Trophoblast cell (in vitro differentiated cells and primary cell): ENCODE results near the gene CSGALNACT2.
A peak's percentile ranks its signal among the peaks of the same experiment; 100 is the strongest.

Source experiments
- DNase-seq, 2 donors: peaks; one replicate each; pipeline ENCODE4 v3.0.0-alpha.2; 2016
- H2AFZ ChIP-seq: 2 replicates; pipeline ENCODE4 v1.6.1; 2013; ENCODE audit warnings: low read length, moderate library complexity, mild to moderate bottlenecking; ENCODE audit not compliant: insufficient read depth, poor library complexity
- H2AK5ac ChIP-seq: 2 replicates; pipeline ENCODE4 v1.6.1; 2013; ENCODE audit warnings: mild to moderate bottlenecking, low read length
- H2BK120ac ChIP-seq: 2 replicates; pipeline ENCODE4 v1.6.1; 2013; ENCODE audit warnings: low read length, mild to moderate bottlenecking, moderate library complexity; ENCODE audit not compliant: insufficient read depth, poor library complexity
- H2BK12ac ChIP-seq: 2 replicates; pipeline ENCODE4 v1.6.1; 2013; ENCODE audit warnings: mild to moderate bottlenecking, low read length, moderate library complexity
- H2BK5ac ChIP-seq: 2 replicates; pipeline ENCODE4 v1.6.1; 2013; ENCODE audit warnings: low read length, low read depth, moderate library complexity, mild to moderate bottlenecking; ENCODE audit not compliant: poor library complexity
- H3K14ac ChIP-seq: 2 replicates; pipeline ENCODE4 v1.6.1; 2013; ENCODE audit warnings: mild to moderate bottlenecking, low read length
- H3K18ac ChIP-seq: 2 replicates; pipeline ENCODE4 v1.6.1; 2013; ENCODE audit warnings: mild to moderate bottlenecking, low read length
- H3K23ac ChIP-seq: 2 replicates; pipeline ENCODE4 v1.6.1; 2013; ENCODE audit warnings: low read length
- H3K27ac ChIP-seq: 2 replicates; pipeline ENCODE4 v1.5.1; 2013; ENCODE audit warnings: low read depth, mild to moderate bottlenecking, inconsistent platforms, low read length, moderate library complexity
- H3K27me3 ChIP-seq: 2 replicates; pipeline ENCODE4 v1.6.1; 2013; ENCODE audit warnings: inconsistent platforms, mild to moderate bottlenecking, low read length, moderate library complexity; ENCODE audit not compliant: insufficient read depth
- H3K36me3 ChIP-seq, 2 experiments: 1 replicate in 1 of 2; 2 replicates in 1 of 2; pipeline ENCODE4 v1.6.1; 2013; ENCODE audit warnings: low read length in 2 of 2, mild to moderate bottlenecking in 2 of 2, moderate library complexity in 1 of 2; ENCODE audit not compliant: insufficient read depth in 2 of 2, control insufficient read depth in 1 of 2
- H3K4ac ChIP-seq: 2 replicates; pipeline ENCODE4 v1.6.1; 2013; ENCODE audit warnings: low read depth, mild to moderate bottlenecking, low read length, moderate library complexity
- H3K4me1 ChIP-seq, 2 experiments: 1 replicate in 1 of 2; 2 replicates in 1 of 2; pipeline ENCODE4 v1.6.1; 2013; ENCODE audit warnings: low read length in 2 of 2, mild to moderate bottlenecking in 2 of 2, moderate library complexity in 1 of 2; ENCODE audit not compliant: insufficient read depth in 2 of 2, control insufficient read depth in 1 of 2
- H3K4me2 ChIP-seq: 2 replicates; pipeline ENCODE4 v1.6.1; 2013; ENCODE audit warnings: inconsistent platforms, mild to moderate bottlenecking, low read length, moderate library complexity
- H3K4me3 ChIP-seq: 2 replicates; pipeline ENCODE4 v1.5.1; 2013; ENCODE audit warnings: mild to moderate bottlenecking, low read depth, low read length, inconsistent platforms
- H3K79me1 ChIP-seq: one replicate; pipeline ENCODE4 v1.6.1; 2013; ENCODE audit warnings: low read length
- H3K79me2 ChIP-seq: 2 replicates; pipeline ENCODE4 v1.6.1; 2013; ENCODE audit warnings: low read length, mild to moderate bottlenecking; ENCODE audit not compliant: control insufficient read depth, insufficient read depth, poor library complexity
- H3K9ac ChIP-seq: 2 replicates; pipeline ENCODE4 v1.6.1; 2013; ENCODE audit warnings: mild to moderate bottlenecking, low read length
- H3K9me3 ChIP-seq: 2 replicates; pipeline ENCODE4 v1.6.1; 2013; ENCODE audit warnings: low read depth, mild to moderate bottlenecking, control low read depth, inconsistent platforms, low read length; ENCODE audit not compliant: insufficient read depth
- H4K12ac ChIP-seq: 2 replicates; pipeline ENCODE4 v1.6.1; 2013; ENCODE audit warnings: low read depth, mild to moderate bottlenecking, low read length, moderate library complexity
- H4K8ac ChIP-seq: 2 replicates; pipeline ENCODE4 v1.6.1; 2013; ENCODE audit warnings: low read depth, mild to moderate bottlenecking, low read length, moderate library complexity
- H4K91ac ChIP-seq: one replicate; pipeline ENCODE4 v1.6.1; 2013; ENCODE audit warnings: low read depth, mild to moderate bottlenecking, low read length, moderate library complexity
- WGBS: extraction: QIAGEN DNeasy Blood & Tissue Kit; methylation state at CpG from one replicate; pipeline ENCODE4 v1.1.7; 2013; ENCODE audit warnings: missing lambda C conversion rate; ENCODE audit not compliant: insufficient read length, insufficient coverage; ENCODE audit errors: extremely low coverage; 5-methylcytosine and 5-hydroxymethylcytosine counted together

The CSGALNACT2 gene

GRCh38 chr10:43105956-43106229, 32.4 kb upstream of the CSGALNACT2 start:
- H2BK120ac ChIP-seq = no peak overlapping the region
- H2AFZ ChIP-seq = no peak overlapping the region
- H2BK5ac ChIP-seq = no peak overlapping the region
- no peak overlapping the region for H4K91ac ChIP-seq
- no peak overlapping the region for H3K23ac ChIP-seq
- H2AK5ac ChIP-seq = no peak overlapping the region
- H3K27me3 ChIP-seq = peaks cover 8% of the 10 kb centered on the region
- H2BK12ac ChIP-seq = no peak overlapping the region
- H3K4ac ChIP-seq = no peak overlapping the region
- H3K79me2 ChIP-seq = no peaks in the 10 kb centered on the region
- H4K12ac ChIP-seq = no peak overlapping the region
- H3K9me3 ChIP-seq = peaks cover 6% of the 10 kb centered on the region
- WGBS = no CpG with 5 or more reads among the region's 7 CpGs
- peaks cover under 1% of the 10 kb centered on the region for H3K79me1 ChIP-seq
- no peaks in the 10 kb centered on the region for H3K36me3 ChIP-seq
- no peak overlapping the region for H3K14ac ChIP-seq
- no peak for DNase-seq
- no peak overlapping the region for H3K4me3 ChIP-seq
- no peak overlapping the region for H4K8ac ChIP-seq
- H3K4me1 ChIP-seq = peaks cover 16 to 26% of the 10 kb centered on the region in 2 experiments
- H3K27ac ChIP-seq = no peak overlapping the region
- no peak overlapping the region for H3K18ac ChIP-seq
- no peak overlapping the region for H3K4me2 ChIP-seq
- H3K9ac ChIP-seq = no peak overlapping the region

- Histone ChIP-seq H2BK120ac (no peak overlapping the region), H3K4me2 (no peak overlapping the region), H3K79me2 (no peaks in the 10 kb centered on the region), H3K23ac (no peak overlapping the region), H3K27me3 (peaks cover 8% of the 10 kb centered on the region), H2BK5ac (no peak overlapping the region), H3K79me1 (peaks cover 4% of the 10 kb centered on the region), H3K18ac (no peak overlapping the region), H3K4me3 (peak overlapping the region; percentile 17), H3K4ac (no peak overlapping the region), H2AFZ (no peak overlapping the region), H4K12ac (no peak overlapping the region), H3K9me3 (peaks cover 6% of the 10 kb centered on the region), H3K9ac (no peak overlapping the region), H3K36me3 (no peaks in the 10 kb centered on the region), H4K91ac (no peak overlapping the region), H2BK12ac (no peak overlapping the region), H4K8ac (no peak overlapping the region), H3K4me1 (peaks cover 16 to 29% of the 10 kb centered on the region in 2 experiments), H3K27ac (no peak overlapping the region), H2AK5ac (no peak overlapping the region), H3K14ac (no peak overlapping the region)
- no CpG with 5 or more reads among the region's 28 CpGs for WGBS
- DNase-seq = no peak
Measured at GRCh38 chr10:43106256-43107091, 31.8 kb upstream of the CSGALNACT2 start.

GRCh38 chr10:43108951-43109350, 29.3 kb upstream of the CSGALNACT2 start:
- no peak overlapping the region for H3K14ac ChIP-seq
- H3K27ac ChIP-seq = no peak overlapping the region
- H3K9me3 ChIP-seq = peaks cover 6% of the 10 kb centered on the region
- H3K27me3 ChIP-seq = peaks cover 8% of the 10 kb centered on the region
- no peak overlapping the region for H2BK12ac ChIP-seq
- no peaks in the 10 kb centered on the region for H3K79me2 ChIP-seq
- no peak overlapping the region for H3K4ac ChIP-seq
- peaks cover 16 to 29% of the 10 kb centered on the region in 2 experiments for H3K4me1 ChIP-seq
- H2AK5ac ChIP-seq = no peak overlapping the region
- no peak overlapping the region for H3K9ac ChIP-seq
- H4K12ac ChIP-seq = no peak overlapping the region
- H4K8ac ChIP-seq = no peak overlapping the region
- H3K4me2 ChIP-seq = no peak overlapping the region
- H3K18ac ChIP-seq = no peak overlapping the region
- no peaks in the 10 kb centered on the region for H3K36me3 ChIP-seq
- H2AFZ ChIP-seq = no peak overlapping the region
- peaks cover 4% of the 10 kb centered on the region for H3K79me1 ChIP-seq
- peak; percentile 59 to 66 for DNase-seq
- H4K91ac ChIP-seq = no peak overlapping the region
- no peak overlapping the region for H3K4me3 ChIP-seq
- H3K23ac ChIP-seq = no peak overlapping the region
- no CpG with 5 or more reads among the region's 12 CpGs for WGBS
- no peak overlapping the region for H2BK5ac ChIP-seq
- H2BK120ac ChIP-seq = no peak overlapping the region

GRCh38 chr10:43109671-43110249, 28.5 kb upstream of the CSGALNACT2 start:
- Histone ChIP-seq H3K14ac (no peak overlapping the region), H4K8ac (no peak overlapping the region), H3K9me3 (peaks cover 2% of the 10 kb centered on the region), H4K91ac (peak overlapping the region; percentile 44), H2BK120ac (no peak overlapping the region), H3K79me2 (no peaks in the 10 kb centered on the region), H2BK12ac (peak overlapping the region; percentile 28), H2BK5ac (no peak overlapping the region), H3K9ac (no peak overlapping the region), H3K36me3 (no peaks in the 10 kb centered on the region), H3K4me1 (peaks cover 13 to 26% of the 10 kb centered on the region in 2 experiments), H3K4me3 (no peak overlapping the region), H2AFZ (no peak overlapping the region), H3K4ac (no peak overlapping the region), H2AK5ac (no peak overlapping the region), H3K79me1 (peaks cover 4% of the 10 kb centered on the region), H3K18ac (no peak overlapping the region), H3K23ac (no peak overlapping the region), H3K27me3 (peaks cover 5% of the 10 kb centered on the region), H3K27ac (no peak overlapping the region), H4K12ac (no peak overlapping the region), H3K4me2 (no peak overlapping the region)
- DNase-seq = no peak
- no CpG with 5 or more reads among the region's 20 CpGs for WGBS
